ENCODE data around the gene C7orf33.
"Not testable (repeated sequence)": the region's sequence is repeated elsewhere in the genome, so short reads cannot be mapped to it uniquely, and the experiment has no call there.

C7orf33 gene, protein sequence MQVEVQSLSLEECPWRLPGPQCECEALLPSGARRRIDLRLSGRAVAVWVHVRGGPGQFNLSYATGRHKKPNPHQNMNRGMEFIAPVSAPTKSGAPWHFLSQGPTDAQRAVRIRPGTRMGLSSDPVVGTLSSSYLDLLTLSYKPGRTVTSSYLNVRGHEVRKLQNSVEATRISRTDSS

DNA sequence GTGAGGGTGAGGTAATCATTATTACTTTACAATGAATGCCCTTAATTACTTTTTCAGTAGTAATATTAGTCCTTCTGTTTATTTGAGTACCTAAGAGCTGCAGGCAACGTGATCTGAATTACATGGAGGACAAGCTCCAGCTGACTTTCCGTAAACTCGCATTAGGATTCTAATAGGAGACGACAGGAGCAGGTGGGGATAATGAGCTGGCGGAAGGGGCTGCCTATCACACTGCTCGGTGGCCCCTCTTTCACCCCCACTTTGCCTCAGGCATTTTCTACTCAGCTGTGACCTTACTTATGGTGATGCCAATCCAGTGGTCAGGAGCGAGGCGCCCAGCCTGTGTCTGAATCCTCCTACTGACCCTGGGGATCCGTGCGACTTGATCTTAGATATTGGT, at the start of gene C7orf33:
TSS of gene C7orf33 (plus strand) at position 296 of the 400 bp plus-strand sequence. CDS start 160 bp downstream, outside the sequence.
- DNase-seq: no peak

DNA sequence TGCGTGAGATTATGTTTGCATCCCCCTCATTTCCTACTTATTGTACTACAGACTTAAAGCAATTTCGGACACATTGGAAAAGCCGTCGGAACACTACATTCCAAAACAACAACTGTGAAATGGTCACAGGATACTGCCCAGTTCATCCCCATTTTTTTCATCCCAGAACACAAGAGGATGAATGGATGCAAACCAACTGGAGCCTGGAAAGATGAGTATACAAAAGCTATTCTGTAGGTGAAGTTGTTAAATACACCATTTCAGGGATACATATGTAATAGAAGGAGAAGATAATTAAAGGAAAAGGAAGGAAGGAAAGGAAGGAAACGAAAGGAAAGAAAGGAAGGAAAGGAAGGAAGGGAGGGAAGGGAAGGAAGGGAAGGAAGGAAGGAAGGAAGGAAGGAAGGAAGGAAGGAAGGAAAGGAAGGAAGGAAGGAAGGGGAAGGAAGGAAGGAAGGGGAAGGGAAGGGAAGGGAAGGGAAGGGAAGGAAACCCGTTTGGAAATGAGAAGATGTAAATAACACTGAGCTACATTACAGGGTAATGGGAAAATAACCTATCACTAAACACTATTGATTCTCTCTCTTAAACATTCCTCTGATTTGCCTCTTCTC, 48.6 kb upstream of the C7orf33 start:
- no peak for DNase-seq

DNA sequence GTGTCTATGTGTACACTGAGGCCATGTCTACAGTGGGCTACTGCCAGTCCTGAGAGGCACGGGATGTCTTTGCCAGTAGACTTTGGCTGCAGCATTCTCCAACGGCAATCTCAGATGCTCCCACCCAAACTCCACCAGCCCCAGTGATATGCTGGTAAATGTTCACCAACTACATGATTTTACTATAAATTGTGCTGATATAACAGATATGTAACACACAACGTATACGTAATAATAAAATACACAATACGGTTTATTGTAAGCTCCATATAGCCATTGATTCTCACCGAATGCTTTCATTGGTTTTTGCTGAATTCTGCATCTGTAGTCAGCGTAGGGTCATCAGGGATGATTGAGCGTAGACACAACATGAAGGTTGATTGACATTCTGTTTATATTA, 47.3 kb upstream of the C7orf33 start:
- no peak for DNase-seq

DNA sequence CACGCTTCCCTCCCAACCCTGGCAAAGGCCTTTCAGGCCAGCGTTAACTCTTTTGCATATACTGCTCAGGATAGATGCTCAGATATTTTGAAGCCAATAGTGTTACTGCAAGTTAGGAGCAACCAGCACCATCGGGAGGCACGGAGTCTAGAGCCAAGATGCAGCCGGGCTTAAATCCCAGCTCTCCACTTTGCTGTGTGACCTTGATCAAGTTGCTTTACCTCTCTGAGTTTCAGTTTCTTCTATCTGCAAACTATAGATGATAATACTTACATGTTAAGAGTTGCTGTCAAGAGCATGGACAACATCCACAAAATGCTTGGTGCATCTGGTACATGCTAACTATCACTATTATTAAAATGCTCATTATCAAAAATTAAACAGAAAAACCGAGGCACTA, 45.4 kb upstream of the C7orf33 start:
- DNase-seq: no peak

DNA sequence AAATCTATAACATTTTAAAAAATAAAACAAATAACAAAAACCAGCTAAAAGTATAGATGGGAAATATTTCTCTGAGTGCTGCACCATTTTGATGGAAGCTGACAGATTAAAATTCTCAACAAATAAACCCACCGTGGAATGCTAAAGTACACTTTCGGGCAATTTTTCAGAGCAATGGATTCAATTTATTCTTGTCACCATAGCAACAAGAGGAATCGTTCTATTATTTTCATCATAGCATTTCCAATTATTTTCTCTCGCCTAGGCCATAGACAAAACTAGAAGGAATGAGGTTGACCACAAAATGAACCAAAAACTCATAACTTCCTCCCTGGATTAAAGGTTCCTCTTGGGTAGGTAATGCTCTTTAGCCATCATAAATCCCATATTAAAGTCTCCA, 44.6 kb upstream of the C7orf33 start:
- DNase-seq: no peak

DNA sequence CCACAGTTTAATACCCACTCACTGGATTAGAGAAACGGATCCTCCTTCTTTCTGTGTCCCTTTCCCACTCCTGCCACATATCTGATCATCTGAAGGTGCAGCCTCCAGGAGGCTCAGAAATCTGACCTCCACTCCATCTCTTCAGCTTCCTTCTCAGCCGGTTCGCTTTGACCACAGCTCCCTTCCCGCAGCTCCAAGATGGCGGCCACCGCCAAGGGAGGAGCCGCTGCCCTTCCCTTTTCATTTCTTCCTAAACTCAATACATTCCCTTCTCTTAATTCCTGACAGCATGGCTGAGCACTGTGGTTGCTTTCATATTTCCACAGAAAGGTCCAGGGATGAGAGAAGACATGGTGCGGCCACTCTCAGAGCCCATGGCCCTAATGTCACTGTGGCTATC, 43.7 kb upstream of the C7orf33 start:
- DNase-seq: no peak

DNA sequence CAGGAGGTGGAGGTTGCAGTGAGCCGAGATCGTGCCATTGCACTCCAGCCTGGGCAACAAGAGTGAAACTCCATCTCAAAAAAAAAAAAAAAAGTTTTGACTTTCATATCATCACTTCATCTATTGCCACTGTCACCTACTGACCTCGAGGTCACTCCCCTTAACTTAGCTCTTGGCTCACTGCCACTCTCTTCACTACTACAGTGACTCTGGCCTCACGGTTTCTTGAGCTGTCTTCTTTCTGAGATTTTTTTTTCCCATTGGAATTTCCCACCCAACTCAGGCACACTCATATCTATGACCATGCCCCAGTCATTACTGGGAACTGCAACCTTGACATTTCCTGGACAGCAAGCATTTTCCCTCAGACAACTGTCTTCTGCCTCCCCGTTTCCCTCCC, 42.6 kb upstream of the C7orf33 start:
- DNase-seq: no peak

DNA sequence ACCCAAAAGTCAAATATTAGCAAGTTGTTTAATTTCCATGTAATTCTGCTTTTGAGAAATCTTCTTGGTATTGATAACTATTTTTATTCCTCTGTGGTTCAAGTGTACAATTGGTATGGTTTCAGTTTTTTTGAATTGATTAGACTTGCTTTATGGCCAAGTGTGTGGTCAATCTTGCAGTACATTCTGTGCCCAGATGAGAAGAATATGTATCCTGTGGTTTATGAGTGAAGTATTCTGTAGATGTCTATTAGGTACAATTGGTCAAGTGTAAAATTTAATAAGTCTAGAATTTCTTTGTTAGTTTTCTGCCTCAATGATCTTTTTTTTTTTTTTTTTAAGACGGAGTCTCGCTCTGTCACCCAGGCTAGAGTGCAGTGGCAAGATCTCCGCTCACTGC, 36.6 kb upstream of the C7orf33 start:
- DNase-seq: no peak

DNA sequence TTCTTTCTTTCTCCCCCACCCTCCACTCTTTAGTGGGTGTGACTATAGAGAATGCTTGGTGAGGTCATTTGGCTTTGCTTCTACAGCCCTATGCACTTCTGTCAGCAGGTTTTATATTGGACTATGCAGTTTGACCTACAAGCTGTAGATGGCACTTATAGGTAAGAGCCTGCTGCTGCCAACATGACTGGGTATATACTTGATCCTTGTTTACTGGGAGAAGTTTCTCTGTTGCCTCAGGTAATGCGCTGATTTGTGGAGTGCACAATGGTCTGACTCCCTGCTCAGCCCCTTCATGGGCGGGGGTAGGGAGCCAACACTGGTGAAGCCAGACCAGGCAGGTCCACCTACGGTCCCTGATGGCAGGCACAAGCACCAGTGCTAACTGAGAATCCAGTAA, 33.7 kb upstream of the C7orf33 start:
- DNase-seq: peak in 1 of 2 experiments; percentile 18

DNA sequence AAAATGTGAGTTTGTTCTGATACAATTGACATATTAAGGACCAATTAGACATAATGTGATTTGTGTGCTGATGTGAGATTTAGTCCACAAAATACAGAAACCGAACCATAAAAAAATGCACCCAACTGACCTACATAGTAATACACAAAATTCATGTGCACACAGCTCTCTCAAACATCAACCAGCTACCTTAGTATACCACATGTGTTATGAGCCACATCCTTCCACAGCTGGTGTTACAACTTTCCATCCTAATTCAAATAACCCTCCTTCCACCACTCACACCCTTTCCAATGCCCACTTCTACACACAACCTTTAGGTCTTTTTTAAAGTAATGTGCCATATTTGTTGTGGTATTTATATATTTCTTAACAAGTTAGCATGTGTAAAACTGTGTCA, 31.7 kb upstream of the C7orf33 start:
- DNase-seq: no peak

DNA sequence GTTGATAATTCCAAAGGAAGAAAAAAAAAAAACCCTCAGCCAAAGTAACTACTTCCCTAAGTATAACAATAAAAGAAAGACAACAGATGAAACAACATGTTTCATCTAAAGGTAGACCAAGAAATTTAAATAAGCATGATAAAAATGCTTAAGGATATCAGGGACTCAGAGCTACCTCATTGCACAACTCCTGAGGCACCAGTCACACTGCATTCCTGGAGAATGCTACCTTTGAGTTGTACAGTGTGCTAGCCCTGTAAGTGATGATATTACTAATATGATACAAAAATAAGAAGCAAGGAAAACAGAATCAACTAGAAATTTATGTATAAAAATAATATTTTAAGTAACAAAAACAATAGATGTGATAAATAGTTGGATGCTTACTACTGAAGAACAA, 29.5 kb upstream of the C7orf33 start:
- no peak for DNase-seq

DNA sequence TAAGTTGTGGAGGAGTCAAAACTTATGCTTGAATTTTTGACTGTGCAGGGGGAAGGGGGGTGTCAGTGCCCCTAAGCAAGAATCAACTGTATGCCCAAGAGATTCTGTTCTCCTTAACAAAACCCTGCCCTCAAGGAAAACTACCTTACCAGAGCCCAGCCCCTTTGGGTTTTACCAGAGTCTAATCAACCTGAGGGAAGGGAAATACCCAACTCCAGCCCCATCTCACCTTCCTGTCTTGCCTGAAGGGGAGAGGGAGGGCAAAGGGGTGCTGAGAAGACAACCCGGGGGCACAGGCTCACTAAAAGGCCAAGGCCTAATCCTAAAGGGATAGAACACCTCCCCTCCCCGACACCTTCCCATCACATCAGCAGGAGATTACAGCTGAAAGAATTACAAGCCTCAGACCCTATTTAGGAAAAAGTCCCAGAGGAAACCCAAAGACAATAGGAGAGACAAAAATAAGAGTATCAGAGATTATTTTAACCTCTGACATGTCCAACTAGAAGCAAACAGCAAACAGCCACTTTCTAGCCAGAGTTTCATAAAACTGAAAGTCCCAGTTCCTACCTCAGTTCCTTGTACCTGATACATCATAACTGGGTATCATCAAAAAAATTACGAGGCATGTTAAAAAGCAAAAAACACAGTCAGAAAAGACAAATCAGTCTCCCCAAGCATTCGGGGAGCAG, 26.8 kb upstream of the C7orf33 start:
- DNase-seq: no peak

DNA sequence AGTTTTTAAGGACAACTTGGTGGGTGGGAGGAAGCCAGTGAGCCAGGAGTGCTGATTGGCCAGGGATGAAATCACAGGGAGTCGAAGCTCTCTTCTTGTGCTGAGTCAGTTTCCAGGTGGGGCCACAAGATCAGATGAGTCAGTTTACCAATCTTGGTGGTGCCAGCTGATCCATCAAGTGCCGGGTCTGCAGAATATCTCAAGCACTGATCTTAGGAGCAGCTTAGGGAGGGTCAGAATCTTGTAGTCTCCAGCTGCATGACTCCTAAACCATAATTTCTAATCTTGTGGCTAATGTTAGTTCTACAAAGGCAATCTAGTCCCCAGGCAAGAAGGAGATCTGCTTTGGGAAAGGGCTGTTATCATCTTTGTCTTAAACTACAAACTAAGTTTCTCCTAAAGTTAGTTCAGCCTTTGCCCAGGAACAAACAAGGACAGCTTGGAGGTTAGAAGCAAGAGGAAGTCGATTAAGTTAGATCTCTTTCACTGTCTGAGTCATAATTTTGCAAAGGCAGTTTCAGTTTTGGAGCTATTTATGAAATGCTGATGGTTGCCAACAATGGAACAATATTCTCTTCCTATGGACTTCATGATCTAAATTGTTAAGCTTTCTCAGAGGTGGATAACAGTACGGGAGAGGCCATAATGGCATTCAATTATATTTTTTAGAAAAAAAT, 26.2 kb upstream of the C7orf33 start:
- not testable (repeated sequence) for DNase-seq

DNA sequence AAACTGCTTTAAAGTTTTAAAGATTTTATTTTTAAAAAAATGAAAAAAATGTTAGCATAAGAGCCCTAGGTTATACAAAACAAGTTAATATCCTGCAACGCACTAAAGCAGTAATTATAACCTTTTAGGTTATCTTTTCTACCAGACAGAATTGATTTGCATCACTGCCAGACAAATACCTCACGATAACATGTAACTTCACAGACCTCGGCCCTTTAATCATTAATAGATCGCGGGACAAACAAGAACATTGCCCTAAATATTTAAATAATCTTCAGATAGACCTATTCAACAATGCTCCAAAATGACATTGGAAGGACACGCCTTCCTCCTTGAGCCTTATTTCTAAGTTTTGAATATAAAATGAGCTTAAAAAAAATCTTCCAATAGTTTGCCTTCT, 23.8 kb upstream of the C7orf33 start:
- DNase-seq: no peak

DNA sequence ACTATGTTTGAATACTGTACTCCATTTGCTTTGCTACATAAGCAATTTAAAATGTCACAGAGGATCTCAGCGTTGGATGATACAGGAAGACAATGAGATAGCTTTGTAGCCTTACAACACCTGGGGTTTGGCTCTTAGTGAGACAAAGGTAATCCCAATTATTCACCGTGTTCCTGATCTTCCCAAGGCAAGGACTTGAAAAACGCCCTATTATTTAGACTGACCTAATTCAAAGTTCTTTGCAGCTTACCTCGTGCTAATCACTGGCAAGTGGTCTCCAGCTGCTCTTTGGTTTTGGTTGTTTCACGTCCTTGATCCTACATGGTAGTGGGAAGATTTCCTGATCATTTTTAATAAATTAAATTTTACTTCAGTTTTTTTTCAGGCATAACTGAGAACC, 23.0 kb upstream of the C7orf33 start:
- DNase-seq: no peak

DNA sequence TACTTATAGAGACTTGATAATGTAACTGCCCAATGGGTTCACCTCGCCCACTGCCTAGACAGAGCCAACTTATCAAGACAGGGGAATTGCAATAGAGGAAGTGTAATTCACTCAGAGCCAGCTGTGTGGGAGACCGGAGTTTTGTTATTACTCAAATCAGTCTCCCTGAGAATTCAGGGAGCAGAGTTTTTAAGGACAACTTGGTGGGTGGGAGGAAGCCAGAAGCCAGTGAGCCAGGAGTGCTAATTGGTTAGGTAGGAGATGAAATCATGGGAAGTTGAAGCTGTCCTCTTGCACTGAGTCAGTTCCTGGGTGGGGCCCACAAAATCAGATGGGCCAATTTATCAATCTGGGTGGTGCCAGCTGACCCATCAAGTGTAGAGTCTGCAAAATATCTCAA, 20.1 kb upstream of the C7orf33 start:
- no peak for DNase-seq

DNA sequence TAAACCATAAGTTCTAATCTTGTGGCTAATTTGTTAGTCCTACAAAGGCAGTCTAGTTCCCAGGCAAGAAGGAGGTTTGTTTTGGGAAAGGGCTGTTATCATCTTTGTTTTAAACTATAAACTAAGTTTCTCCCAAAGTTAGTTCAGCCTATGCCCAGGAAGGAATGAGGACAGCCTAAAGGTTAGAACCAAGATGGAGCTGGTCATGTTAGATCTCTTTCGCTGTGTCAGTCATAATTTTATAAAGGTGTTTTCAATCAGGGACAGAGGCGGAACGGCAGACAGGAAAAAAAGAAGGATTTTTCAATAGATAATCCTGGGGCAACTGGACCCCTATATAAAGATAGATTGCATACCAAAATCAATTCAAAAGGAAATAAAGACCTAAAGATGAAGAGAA, 19.6 kb upstream of the C7orf33 start:
- DNase-seq: not testable (repeated sequence)

DNA sequence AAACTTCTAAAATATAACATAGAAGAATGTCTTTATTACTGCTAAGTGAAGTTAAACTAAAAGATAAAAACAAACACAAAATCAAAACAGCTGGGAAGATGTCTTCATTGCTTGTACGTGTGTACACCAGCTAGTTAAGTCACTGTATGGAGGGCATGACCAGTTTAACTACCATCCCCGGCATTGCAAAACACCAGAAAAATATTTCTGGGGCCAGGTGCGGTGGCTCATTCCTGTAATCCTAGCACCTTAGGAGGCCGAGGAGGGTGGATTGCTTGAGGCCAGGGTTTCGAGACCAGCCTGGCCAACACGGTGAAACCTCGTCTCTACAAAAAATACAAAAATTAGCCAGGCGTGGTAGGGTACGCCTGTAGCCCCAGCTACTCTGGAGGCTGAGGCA, 19.2 kb upstream of the C7orf33 start:
- no peak for DNase-seq

DNA sequence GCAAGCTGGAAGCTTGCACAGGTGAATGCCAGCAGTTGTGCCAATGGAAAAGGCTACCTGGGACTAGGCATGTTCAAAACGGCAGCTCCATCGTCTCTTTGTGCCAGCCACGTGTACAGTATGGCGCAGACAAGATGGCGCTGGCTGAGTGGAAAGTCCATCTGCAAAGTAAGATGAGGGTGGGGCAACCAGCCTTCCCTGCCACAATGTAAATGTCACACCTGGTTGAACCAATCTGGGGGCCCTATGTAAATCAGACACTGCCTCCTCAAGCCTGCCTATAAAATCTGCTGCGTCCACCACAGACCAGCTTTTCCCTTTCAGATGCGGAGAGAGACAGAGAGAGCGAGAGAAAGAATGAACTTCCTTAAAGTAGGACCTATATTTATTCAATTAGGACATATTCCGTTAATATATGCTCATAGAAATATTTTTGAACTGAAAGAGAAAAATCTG, 18.5 kb upstream of the C7orf33 start:
- no peak for DNase-seq

DNA sequence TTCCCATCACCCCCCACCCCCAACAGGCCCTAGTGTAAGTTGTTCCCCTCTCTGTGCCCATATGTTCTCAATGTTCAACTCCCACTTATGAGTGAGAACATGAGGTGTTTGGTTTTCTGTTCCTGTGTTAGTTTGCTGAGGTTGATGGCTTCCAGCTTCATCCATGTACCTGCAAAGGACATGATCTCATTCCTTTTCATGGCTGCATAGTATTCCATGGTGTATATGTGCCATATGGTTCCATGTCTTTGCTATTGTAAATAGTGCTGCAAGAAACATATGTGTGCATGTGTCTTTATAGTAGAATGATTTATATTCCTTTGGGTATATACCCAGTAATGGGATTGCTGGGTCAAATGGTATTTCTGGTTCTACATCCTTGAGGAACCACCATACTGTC, 17.0 kb upstream of the C7orf33 start:
- not testable (repeated sequence) for DNase-seq

DNA sequence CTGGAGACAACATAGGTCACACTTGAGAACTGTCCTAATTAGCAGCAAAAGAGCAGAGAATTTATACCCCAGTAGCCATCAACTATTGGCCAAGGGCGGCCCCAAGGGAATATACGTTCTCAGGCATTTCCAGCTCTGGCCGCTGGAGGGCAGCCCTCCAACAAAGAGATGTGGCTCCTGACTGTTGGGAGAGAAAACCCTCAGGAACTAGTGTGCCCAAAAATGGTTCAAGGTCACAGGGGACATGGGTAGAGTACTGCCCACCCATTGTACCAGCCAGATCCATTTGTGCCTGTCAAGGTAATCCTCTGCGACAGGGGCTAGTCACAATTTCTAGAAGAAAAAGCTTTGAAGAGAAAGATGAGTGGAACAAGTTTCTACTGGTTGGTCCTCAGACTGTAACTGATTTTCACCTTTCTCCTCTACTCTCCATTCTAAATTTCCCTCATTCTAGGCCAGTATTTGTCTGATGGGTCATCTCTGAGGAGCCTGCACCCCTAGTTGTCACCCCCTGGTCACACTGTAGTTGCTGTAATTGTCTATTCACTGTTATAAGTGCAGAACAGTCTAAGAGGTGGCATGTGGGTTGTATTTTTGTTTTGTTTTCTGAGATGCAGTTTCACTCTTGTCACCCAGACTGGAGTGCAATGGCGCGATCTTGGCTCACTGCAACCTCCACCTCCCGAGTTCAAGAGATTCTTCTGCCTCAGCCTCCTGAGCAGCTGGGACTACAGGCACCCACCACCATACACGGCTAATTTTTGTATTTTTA, 14.7 kb upstream of the C7orf33 start:
- DNase-seq: peak; percentile 37 to 41

DNA sequence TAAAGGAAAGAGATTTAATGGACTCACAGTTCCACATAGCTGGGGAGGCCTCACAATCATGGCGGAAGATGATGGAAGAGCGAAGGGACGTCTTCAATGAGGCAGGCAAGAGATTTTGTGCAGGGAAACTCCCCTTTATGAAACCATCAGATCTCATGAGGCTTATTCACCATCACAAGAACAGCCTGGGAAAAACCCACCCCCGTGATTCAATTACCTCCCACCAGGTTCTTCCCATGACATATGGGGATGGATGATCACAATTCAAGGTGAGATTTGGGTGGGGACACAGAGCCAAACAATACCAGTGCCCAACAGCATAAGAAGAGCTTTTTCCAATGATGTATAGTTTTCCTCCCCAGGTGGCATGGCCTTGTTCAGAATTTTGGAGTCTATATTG, 11.2 kb upstream of the C7orf33 start:
- DNase-seq: no peak

DNA sequence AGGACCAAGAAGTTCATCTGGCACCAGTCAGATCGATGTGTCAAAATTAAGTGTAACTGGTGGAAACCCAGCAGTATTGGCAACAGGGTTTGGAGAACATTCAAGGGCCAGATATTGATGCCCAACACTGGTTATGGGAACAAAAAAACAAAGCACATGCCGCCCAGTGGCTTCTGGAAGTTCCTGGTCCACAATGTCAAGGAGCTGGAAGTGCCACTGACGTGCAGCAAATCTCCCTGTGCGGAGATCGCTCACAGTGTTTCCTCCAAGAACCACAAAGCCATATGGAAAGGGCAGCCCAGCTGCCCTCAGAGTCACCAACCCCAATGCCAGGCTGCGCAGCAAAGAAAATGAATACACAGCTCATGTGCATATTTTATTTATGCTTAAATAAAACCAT, 10.1 kb upstream of the C7orf33 start:
- DNase-seq: no peak
